WTC11 (cell line): ENCODE data around the gene SELPLG.
A peak's percentile ranks its signal among the peaks of the same experiment; 100 is the strongest.

Experiments
- ATF3 ChIP-seq: sonication (generic); formaldehyde crosslinking; conservative IDR thresholded peaks from 2 replicates; pipeline ENCODE4 v1.8.1; 2022; ENCODE audit warnings: mild to moderate bottlenecking, missing genetic modification reagents
- CTCF ChIP-seq: fragments of 200-600 bp; IDR thresholded peaks from 2 replicates; pipeline ENCODE4 v1.8.0; 2022; ENCODE audit warnings: antibody characterized with exemption
- ESRRA ChIP-seq: sonication (generic); formaldehyde crosslinking; IDR thresholded peaks from 2 replicates; pipeline ENCODE4 v1.8.1; 2022; ENCODE audit warnings: mild to moderate bottlenecking, missing genetic modification reagents, borderline replicate concordance
- IRF2 ChIP-seq: sonication (generic); formaldehyde crosslinking; IDR thresholded peaks from 2 replicates; pipeline ENCODE4 v1.8.0; 2022; ENCODE audit warnings: low read depth, missing genetic modification reagents, borderline replicate concordance
- SMAD3 ChIP-seq: sonication (generic); formaldehyde crosslinking; IDR thresholded peaks from 2 replicates; pipeline ENCODE4 v1.8.0; 2022; ENCODE audit warnings: missing genetic modification reagents, mild to moderate bottlenecking, borderline replicate concordance
- SMAD4 ChIP-seq: sonication (generic); formaldehyde crosslinking; IDR thresholded peaks from 2 replicates; pipeline ENCODE4 v1.8.0; 2022; ENCODE audit warnings: mild to moderate bottlenecking, missing genetic modification reagents
- TCF7 ChIP-seq: sonication (generic); formaldehyde crosslinking; IDR thresholded peaks from 2 replicates; pipeline ENCODE4 v1.8.0; 2022; ENCODE audit warnings: mild to moderate bottlenecking, low read depth, missing genetic modification reagents, moderate library complexity
- USF2 ChIP-seq: sonication (generic); formaldehyde crosslinking; IDR thresholded peaks from 2 replicates; pipeline ENCODE4 v1.8.1; 2023; ENCODE audit warnings: mild to moderate bottlenecking, missing genetic modification reagents, moderate library complexity
- ZNF263 ChIP-seq: sonication (generic); formaldehyde crosslinking; IDR thresholded peaks from 2 replicates; pipeline ENCODE4 v1.8.1; 2022; ENCODE audit warnings: low read depth, mild to moderate bottlenecking, moderate library complexity, missing genetic modification reagents
- ZNF281 ChIP-seq: sonication (generic); formaldehyde crosslinking; IDR thresholded peaks from 2 replicates; pipeline ENCODE4 v1.8.0; 2023; ENCODE audit warnings: mild to moderate bottlenecking, missing genetic modification reagents
- ZNF416 ChIP-seq: fragments of 250-450 bp; sonication (Bioruptor Pico); IDR thresholded peaks from 2 replicates; pipeline ENCODE4 v1.9.0; 2021; ENCODE audit warnings: mild to moderate bottlenecking, inconsistent platforms
- TF ChIP-seq, protein P1 (sequence below): sonication (generic); formaldehyde crosslinking; IDR thresholded peaks from 2 replicates; pipeline ENCODE4 v1.8.0; 2022; ENCODE audit warnings: mild to moderate bottlenecking, missing genetic modification reagents
- TF ChIP-seq, protein P2 (sequence below): sonication (generic); formaldehyde crosslinking; IDR thresholded peaks from 2 replicates; pipeline ENCODE4 v1.8.1; 2022; ENCODE audit warnings: mild to moderate bottlenecking, moderate library complexity, missing genetic modification reagents

DNA sequence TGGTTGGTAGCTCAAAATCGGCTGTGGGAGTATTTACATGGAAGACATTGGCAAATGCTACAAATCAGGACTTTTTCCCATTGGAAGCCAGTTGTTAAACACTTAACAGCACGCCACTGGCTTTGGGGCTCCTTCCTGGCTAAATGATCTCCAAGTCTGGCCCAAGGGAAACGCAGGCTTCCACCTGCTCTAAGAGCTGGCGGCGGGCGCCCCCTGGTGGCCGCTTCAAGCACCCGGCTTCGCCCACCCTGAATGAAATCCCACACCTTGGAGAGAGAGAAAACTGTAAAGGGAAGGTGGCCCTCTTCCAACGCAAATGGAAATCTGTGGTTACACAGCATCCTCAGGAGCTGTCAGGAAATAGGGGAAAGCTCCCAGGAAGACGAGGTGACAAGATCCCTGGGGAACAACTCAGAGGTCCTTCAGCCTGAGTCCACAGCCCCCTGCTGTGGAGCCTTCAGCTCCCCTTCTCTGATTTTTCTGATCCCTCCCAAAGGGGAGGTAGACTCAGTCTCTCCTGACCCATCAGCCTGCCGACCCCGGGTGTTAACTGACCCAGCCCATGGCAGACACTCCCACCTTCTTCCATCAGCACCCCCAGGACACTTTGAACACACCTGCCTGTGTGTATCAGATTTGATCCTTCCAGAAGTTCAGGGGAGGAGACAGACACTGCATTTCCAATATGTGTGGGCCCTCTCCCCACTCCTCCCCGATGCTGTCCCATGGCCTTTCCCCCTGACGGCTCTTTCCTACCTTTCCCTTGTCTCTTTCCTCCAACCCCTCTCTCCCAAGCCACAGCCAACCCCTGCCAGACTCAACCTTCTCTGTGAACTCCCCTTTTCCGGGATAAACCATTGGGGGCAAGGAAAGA is 15.4 kb downstream of the SELPLG start:
- TF ChIP-seq CTCF: peak; percentile 98
- TF ChIP-seq, protein P1, sequence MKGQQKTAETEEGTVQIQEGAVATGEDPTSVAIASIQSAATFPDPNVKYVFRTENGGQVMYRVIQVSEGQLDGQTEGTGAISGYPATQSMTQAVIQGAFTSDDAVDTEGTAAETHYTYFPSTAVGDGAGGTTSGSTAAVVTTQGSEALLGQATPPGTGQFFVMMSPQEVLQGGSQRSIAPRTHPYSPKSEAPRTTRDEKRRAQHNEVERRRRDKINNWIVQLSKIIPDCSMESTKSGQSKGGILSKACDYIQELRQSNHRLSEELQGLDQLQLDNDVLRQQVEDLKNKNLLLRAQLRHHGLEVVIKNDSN (CRISPR knock-in tag): no peak
- no peak for TF ChIP-seq SMAD3 (CRISPR knock-in tag)
- no peak for TF ChIP-seq TCF7 (CRISPR knock-in tag)
- no peak for TF ChIP-seq ESRRA (CRISPR knock-in tag)
- TF ChIP-seq ATF3 (CRISPR knock-in tag): no peak
- no peak for TF ChIP-seq ZNF263
- no peak for TF ChIP-seq ZNF416
- TF ChIP-seq USF2 (CRISPR knock-in tag): no peak
- no peak for TF ChIP-seq SMAD4 (CRISPR knock-in tag)
- TF ChIP-seq ZNF281 (CRISPR knock-in tag): no peak
- TF ChIP-seq, protein P2, sequence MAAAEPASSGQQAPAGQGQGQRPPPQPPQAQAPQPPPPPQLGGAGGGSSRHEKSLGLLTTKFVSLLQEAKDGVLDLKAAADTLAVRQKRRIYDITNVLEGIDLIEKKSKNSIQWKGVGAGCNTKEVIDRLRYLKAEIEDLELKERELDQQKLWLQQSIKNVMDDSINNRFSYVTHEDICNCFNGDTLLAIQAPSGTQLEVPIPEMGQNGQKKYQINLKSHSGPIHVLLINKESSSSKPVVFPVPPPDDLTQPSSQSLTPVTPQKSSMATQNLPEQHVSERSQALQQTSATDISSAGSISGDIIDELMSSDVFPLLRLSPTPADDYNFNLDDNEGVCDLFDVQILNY (CRISPR knock-in tag): no peak
- no peak for TF ChIP-seq IRF2 (CRISPR knock-in tag)
